HepG2 (cell line): ENCODE results near the gene KDM6B. TPM values are rescaled to one million over a fixed set of nuclear protein-coding genes. Genes with fewer than 3 reads are reported as not detected.

Source experiments
- ATF7 ChIP-seq, 2 experiments: fragments of 450-650 bp in 1 of 2; sonication (generic) in 1 of 2; formaldehyde crosslinking in 1 of 2; IDR thresholded peaks; 2 replicates each; pipeline versions ENCODE4 v1.4.0 to v1.6.1; 2016 to 2020; ENCODE audit warnings: antibody characterized with exemption in 1 of 2, mild to moderate bottlenecking in 1 of 2, missing genetic modification reagents in 1 of 2
- E2F5 ChIP-seq: sonication (generic); formaldehyde crosslinking; conservative IDR thresholded peaks from 2 replicates; pipeline ENCODE4 v1.4.0; 2020; ENCODE audit warnings: missing genetic modification reagents
- HMG20A ChIP-seq: IDR thresholded peaks from 2 replicates; pipeline ENCODE4 v1.6.1; 2016; ENCODE audit warnings: borderline replicate concordance
- HMG20B ChIP-seq: conservative IDR thresholded peaks from 2 replicates; pipeline ENCODE4 v1.6.1; 2016; ENCODE audit warnings: missing genetic modification reagents, missing compliant biosample characterization
- IRF1 ChIP-seq: sonication (generic); formaldehyde crosslinking; IDR thresholded peaks from 2 replicates; pipeline ENCODE4 v1.4.0; 2020; ENCODE audit warnings: low read depth, mild to moderate bottlenecking, missing genetic modification reagents
- KAT7 ChIP-seq: IDR thresholded peaks from 2 replicates; pipeline ENCODE4 v1.6.1; 2018; ENCODE audit warnings: borderline replicate concordance, missing compliant biosample characterization
- KLF16 ChIP-seq, 2 experiments: sonication (generic) in 1 of 2; formaldehyde crosslinking in 1 of 2; IDR thresholded peaks; 2 replicates each; pipeline versions ENCODE4 v1.6.1 to v1.8.0; 2016 to 2023; ENCODE audit warnings: missing genetic modification reagents in 2 of 2, missing compliant biosample characterization in 1 of 2
- LBX2 ChIP-seq: sonication (generic); formaldehyde crosslinking; IDR thresholded peaks from 2 replicates; pipeline ENCODE4 v1.5.0; 2020; ENCODE audit warnings: missing genetic modification reagents, mild to moderate bottlenecking, borderline replicate concordance
- MYC ChIP-seq: sonication (generic); formaldehyde crosslinking; IDR thresholded peaks from 2 replicates; pipeline ENCODE4 v1.9.0; 2021; ENCODE audit warnings: missing genetic modification reagents, borderline replicate concordance
- PAF1 ChIP-seq: IDR thresholded peaks from 2 replicates; pipeline ENCODE4 v1.6.1; 2016; ENCODE audit warnings: missing genetic modification reagents, missing compliant biosample characterization
- RERE ChIP-seq: IDR thresholded peaks from 2 replicates; pipeline ENCODE4 v1.6.1; 2016; ENCODE audit warnings: low read depth, missing genetic modification reagents, missing compliant biosample characterization
- RFXAP ChIP-seq: sonication (generic); formaldehyde crosslinking; IDR thresholded peaks from 2 replicates; pipeline ENCODE4 v1.4.0; 2020; ENCODE audit warnings: missing genetic modification reagents, borderline replicate concordance
- ZC3H13 ChIP-seq: sonication (generic); formaldehyde crosslinking; IDR thresholded peaks from 2 replicates; pipeline ENCODE4 v1.8.1; 2023; ENCODE audit warnings: mild to moderate bottlenecking, missing genetic modification reagents, moderate library complexity
- ZFP36L1 ChIP-seq: sonication (generic); formaldehyde crosslinking; IDR thresholded peaks from 2 replicates; pipeline ENCODE4 v1.8.0; 2022; ENCODE audit warnings: mild to moderate bottlenecking, missing genetic modification reagents, moderate library complexity
- ZNF143 ChIP-seq: sonication (generic); formaldehyde crosslinking; IDR thresholded peaks from 2 replicates; pipeline ENCODE4 v1.4.0; 2020; ENCODE audit warnings: missing genetic modification reagents
- ZNF605 ChIP-seq: sonication (generic); formaldehyde crosslinking; IDR thresholded peaks from 2 replicates; pipeline ENCODE4 v1.8.0; 2022; ENCODE audit warnings: mild to moderate bottlenecking, missing genetic modification reagents
- ZNF607 ChIP-seq: sonication (generic); formaldehyde crosslinking; IDR thresholded peaks from 2 replicates; pipeline ENCODE4 v1.5.1; 2020; ENCODE audit warnings: missing genetic modification reagents, mild to moderate bottlenecking, borderline replicate concordance
- ZNF841 ChIP-seq: sonication (generic); formaldehyde crosslinking; IDR thresholded peaks from 2 replicates; pipeline ENCODE4 v1.8.1; 2023; ENCODE audit warnings: missing genetic modification reagents, borderline replicate concordance
- polyA plus RNA-seq, 8 experiments: library from polyadenylated mRNA; depleted of rRNA in 3 of 8; stranded (reverse) in 7 of 8; unstranded in 1 of 8; fragments of >200 nt; fragmentation: Illumina TruSeq in 4 of 8; extraction: Trizol in 4 of 8; gene quantifications; 2 replicates each; pipeline versions ENCODE4 v1.2.1 to v1.2.3, GENCODE V29; 2011 to 2016; ENCODE audit warnings: low read depth in 4 of 8, missing spikeins in 1 of 8, mixed read lengths in 1 of 8; ENCODE audit not compliant: insufficient read depth in 1 of 8
- total RNA-seq, 5 experiments: library from RNA; depleted of rRNA; stranded (reverse); fragments of >200 nt; fragmentation: Illumina TruSeq; extraction: Trizol; gene quantifications; 2 replicates each; pipeline ENCODE4 v1.2.3, GENCODE V29; 2016; ENCODE audit warnings: low read depth in 1 of 5
- TF ChIP-seq, protein P1 (sequence below): sonication (generic); formaldehyde crosslinking; IDR thresholded peaks from 2 replicates; pipeline ENCODE4 v1.8.1; 2023; ENCODE audit warnings: mild to moderate bottlenecking, missing genetic modification reagents

KDM6B gene
- total and polyA plus RNA-seq, 2 of the 13 experiments (the other 11 are each of a cell fraction or from before 2014, with no cell fraction given): 1.3 to 2.1 TPM

- TF ChIP-seq E2F5 (CRISPR knock-in tag) (no peak), PAF1 (CRISPR knock-in tag) (no peak), ZFP36L1 (no peak), HMG20A (no peak), ZNF143 (CRISPR knock-in tag) (no peak; the same call in 1 of the 2 replicates), ZNF605 (CRISPR knock-in tag) (no peak), ZNF841 (CRISPR knock-in tag) (no peak), RERE (CRISPR knock-in tag) (no peak), ZNF607 (peak; percentile 39; the same call in 1 of the 2 replicates), LBX2 (CRISPR knock-in tag) (no peak; the same call in 1 of the 2 replicates), IRF1 (no peak), ZC3H13 (CRISPR knock-in tag) (0 out of 2 replicates have a peak, but pooled peaks have one; percentile 52), KAT7 (CRISPR knock-in tag) (no peak), KLF16 (CRISPR knock-in tag; IDR thresholded peaks at IDR 0.05) (peak in 1 of 2 experiments; percentile 11; a peak in 1 of 4 replicates), ATF7 (IDR thresholded peaks at IDR 0.05) (no peak), ATF7 (CRISPR knock-in tag; IDR thresholded peaks at IDR 0.05) (no peak), MYC (CRISPR knock-in tag) (no peak; the same call in none of the 2 replicates), RFXAP (CRISPR knock-in tag) (peak; percentile 99), HMG20B (CRISPR knock-in tag) (no peak)
- TF ChIP-seq, protein P1, sequence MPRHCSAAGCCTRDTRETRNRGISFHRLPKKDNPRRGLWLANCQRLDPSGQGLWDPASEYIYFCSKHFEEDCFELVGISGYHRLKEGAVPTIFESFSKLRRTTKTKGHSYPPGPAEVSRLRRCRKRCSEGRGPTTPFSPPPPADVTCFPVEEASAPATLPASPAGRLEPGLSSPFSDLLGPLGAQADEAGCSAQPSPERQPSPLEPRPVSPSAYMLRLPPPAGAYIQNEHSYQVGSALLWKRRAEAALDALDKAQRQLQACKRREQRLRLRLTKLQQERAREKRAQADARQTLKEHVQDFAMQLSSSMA: 0 out of 2 replicates have a peak, but pooled peaks have one; percentile 21
Measured at GRCh38 chr17:7844292-7845154, 10.5 kb downstream of the KDM6B start (continued).
